Stimulated activated CD4-positive, alpha-beta T cell treated with anti-CD3 and anti-CD28 coated beads, Interleukin-1b, Interleukin-23, amount 100 ng/mL, for 48 hours (primary cell): Measurements from ENCODE around the gene TSPAN9.
A peak's percentile ranks its signal among the peaks of the same experiment; 100 is the strongest.

ENCODE experiments used
- DNase-seq: peaks from one replicate; pipeline ENCODE4 v3.0.0-alpha.2; 2020

Gene TSPAN9

GRCh38 chr12:3233797-3234196 is 156.6 kb downstream of the TSPAN9 start:
- no peak for DNase-seq

GRCh38 chr12:3236345-3237187 is 159.4 kb downstream of the TSPAN9 start:
- DNase-seq = peak; percentile 41

- no peak for DNase-seq
Measured at GRCh38 chr12:3238196-3238595, 161.0 kb downstream of the TSPAN9 start.

- DNase-seq = no peak
Measured at GRCh38 chr12:3241621-3242020, 164.4 kb downstream of the TSPAN9 start.

- DNase-seq = no peak
Measured at GRCh38 chr12:3242199-3242863, 165.2 kb downstream of the TSPAN9 start.

GRCh38 chr12:3243376-3244084 is 166.4 kb downstream of the TSPAN9 start:
- DNase-seq = no peak

- no peak for DNase-seq
Measured at GRCh38 chr12:3244219-3244750, 167.1 kb downstream of the TSPAN9 start.

GRCh38 chr12:3246253-3246652 is 169.1 kb downstream of the TSPAN9 start:
- DNase-seq = no peak

GRCh38 chr12:3247077-3247476 is 169.9 kb downstream of the TSPAN9 start:
- no peak for DNase-seq

- no peak for DNase-seq
Measured at GRCh38 chr12:3247629-3248161, 170.5 kb downstream of the TSPAN9 start.

- no peak for DNase-seq
Measured at GRCh38 chr12:3249081-3249800, 172.1 kb downstream of the TSPAN9 start.

GRCh38 chr12:3250034-3250433 is 172.9 kb downstream of the TSPAN9 start:
- no peak for DNase-seq

- no peak for DNase-seq
Measured at GRCh38 chr12:3250576-3250975, 173.4 kb downstream of the TSPAN9 start.

GRCh38 chr12:3251067-3251466 is 173.9 kb downstream of the TSPAN9 start:
- DNase-seq = no peak

GRCh38 chr12:3251691-3252090 is 174.5 kb downstream of the TSPAN9 start:
- no peak for DNase-seq

- DNase-seq = no peak
Measured at GRCh38 chr12:3252450-3252891, 175.3 kb downstream of the TSPAN9 start.

GRCh38 chr12:3253682-3254275 is 176.6 kb downstream of the TSPAN9 start:
- no peak for DNase-seq

- no peak for DNase-seq
Measured at GRCh38 chr12:3255057-3255456, 177.9 kb downstream of the TSPAN9 start.

- no peak for DNase-seq
Measured at GRCh38 chr12:3256103-3256631, 179.0 kb downstream of the TSPAN9 start.

- DNase-seq = no peak
Measured at GRCh38 chr12:3257411-3257810, 180.2 kb downstream of the TSPAN9 start.

GRCh38 chr12:3259973-3260372 is 182.8 kb downstream of the TSPAN9 start:
- DNase-seq = no peak
